Activated CD4-positive, alpha-beta T cell treated with anti-CD3 and anti-CD28 coated beads, Interleukin-2, amount 10 ng/mL, durations not matched to agents 7 days and 5 days (primary cell): Measurements from ENCODE around the gene RNF2. TPM values are rescaled to one million over a fixed set of nuclear protein-coding genes. Genes with fewer than 3 reads are reported as not detected.

Experiments used
- CTCF ChIA-PET: fragments of 350-600 bp; sonication (Branson Sonifier 250); formaldehyde crosslinking; loops from one replicate; lab custom pipeline; 2021; ENCODE audit warnings: antibody characterized with exemption; lab: Charles Lee
- POLR2A ChIA-PET: fragments of 350-600 bp; sonication (Branson Sonifier 250); formaldehyde crosslinking; loops from one replicate; lab custom pipeline; 2021; ENCODE audit warnings: antibody characterized with exemption; lab: Charles Lee
- DNase-seq: peaks from one replicate; pipeline ENCODE4 v3.0.0-alpha.2; 2020
- H3K27ac Mint-ChIP-seq: one replicate; pipeline ENCODE4 v1.8.0; 2021; ENCODE audit warnings: mild to moderate bottlenecking, moderate library complexity, mixed read lengths
- H3K27me3 Mint-ChIP-seq: one replicate; pipeline ENCODE4 v1.8.0; 2021; ENCODE audit warnings: mixed read lengths
- H3K36me3 Mint-ChIP-seq: one replicate; pipeline ENCODE4 v1.8.0; 2021; ENCODE audit warnings: low read depth, mixed read lengths
- H3K4me1 Mint-ChIP-seq: one replicate; pipeline ENCODE4 v1.8.0; 2021; ENCODE audit warnings: mixed read lengths
- H3K4me3 Mint-ChIP-seq: one replicate; pipeline ENCODE4 v1.8.0; 2021; ENCODE audit warnings: mild to moderate bottlenecking, moderate library complexity, mixed read lengths
- H3K9me3 Mint-ChIP-seq: one replicate; pipeline ENCODE4 v1.8.0; 2021; ENCODE audit warnings: mixed read lengths
- total RNA-seq, 2 experiments: library from RNA; stranded (reverse); gene quantifications; one replicate each; pipeline ENCODE4 v1.2.3, GENCODE V29; 2021

RNF2 gene
- total RNA-seq, 2 experiments from 2014 or later: 17.0 to 20.2 TPM

- H3K4me3 Mint-ChIP-seq: no peak overlapping the region
- no peaks in the 10 kb centered on the region for H3K36me3 Mint-ChIP-seq
- H3K4me1 Mint-ChIP-seq: no peaks in the 10 kb centered on the region
- no peak for DNase-seq
- POLR2A ChIA-PET: no interaction called here
- H3K9me3 Mint-ChIP-seq: no peaks in the 10 kb centered on the region
- CTCF ChIA-PET: interaction anchor here (0.6 to 0.8 kb wide), 3 partner anchors 9 to 1596 kb away, joined by 3 to 4 read pairs (median 4); no protein-coding TSS in a partner anchor
- H3K27ac Mint-ChIP-seq: no peak overlapping the region
- H3K27me3 Mint-ChIP-seq: peaks cover 17% of the 10 kb centered on the region
Measured at GRCh38 chr1:185035258-185035657, 10.1 kb upstream of the RNF2 start.

- Mint-ChIP-seq H3K36me3 (no peaks in the 10 kb centered on the region), H3K27ac (no peak overlapping the region), H3K4me3 (no peak overlapping the region), H3K9me3 (no peaks in the 10 kb centered on the region), H3K4me1 (no peaks in the 10 kb centered on the region), H3K27me3 (peaks cover 16% of the 10 kb centered on the region)
- ChIA-PET CTCF (no interaction called here), POLR2A (interaction anchor here (0.8 kb wide), 1 partner anchor 131 kb away, joined by 3 read pairs; no protein-coding TSS in a partner anchor)
- no peak for DNase-seq
Measured at GRCh38 chr1:185038813-185039376, 6.5 kb upstream of the RNF2 start.

DNA sequence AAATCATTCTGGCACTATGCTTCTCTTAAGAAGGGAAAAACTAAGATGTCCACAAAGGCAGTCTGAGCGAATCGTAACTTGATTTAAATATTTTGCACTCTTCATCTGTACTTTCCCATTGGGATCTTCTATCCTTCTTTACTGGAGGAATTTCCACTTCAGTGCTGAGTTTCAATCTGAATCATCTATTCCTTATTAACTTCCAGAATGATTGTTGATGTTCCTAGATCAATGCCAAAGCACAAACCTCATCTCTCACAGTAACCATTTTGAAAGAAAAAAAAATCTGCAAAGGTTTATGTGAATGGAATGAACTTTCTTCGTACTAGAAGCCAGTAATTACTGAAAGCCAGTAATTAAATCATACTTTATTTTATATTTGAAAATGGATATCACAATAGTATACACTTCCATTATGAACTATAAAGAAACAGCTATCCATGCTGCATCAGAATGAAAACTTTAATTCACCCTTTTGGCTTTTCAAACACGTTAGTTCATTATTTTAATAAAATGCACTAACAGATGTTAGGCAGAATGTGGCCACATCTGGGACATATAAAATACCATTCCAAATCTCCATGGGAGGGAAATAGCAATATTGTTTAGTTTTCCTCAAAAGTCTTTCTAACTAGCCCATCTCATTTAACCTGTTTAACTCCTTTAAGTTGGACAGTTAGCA lies 5.5 kb upstream of the RNF2 start:
- Mint-ChIP-seq H3K9me3 (no peaks in the 10 kb centered on the region), H3K27ac (no peak overlapping the region), H3K4me1 (peaks cover 8% of the 10 kb centered on the region), H3K4me3 (no peak overlapping the region), H3K36me3 (no peaks in the 10 kb centered on the region), H3K27me3 (peaks cover 13% of the 10 kb centered on the region)
- POLR2A ChIA-PET: no interaction called here
- CTCF ChIA-PET: interaction anchor here (0.9 to 1.6 kb wide), 2 partner anchors 12 to 13 kb away, joined by 3 to 4 read pairs; no protein-coding TSS in a partner anchor
- DNase-seq: no peak

GRCh38 chr1:185040408-185040735 lies 5.0 kb upstream of the RNF2 start:
- peaks cover 11% of the 10 kb centered on the region for H3K27me3 Mint-ChIP-seq

GRCh38 chr1:185041742-185042141 lies 3.6 kb upstream of the RNF2 start:
- Mint-ChIP-seq H3K27me3 (peaks cover 5% of the 10 kb centered on the region), H3K36me3 (no peaks in the 10 kb centered on the region), H3K27ac (no peak overlapping the region), H3K4me3 (no peak overlapping the region), H3K9me3 (no peaks in the 10 kb centered on the region), H3K4me1 (peaks cover 16% of the 10 kb centered on the region)
- DNase-seq: no peak
- POLR2A ChIA-PET: no interaction called here
- CTCF ChIA-PET: interaction anchor here (1.1 to 1.3 kb wide), 2 partner anchors 41 to 69 kb away, joined by 3 to 5 read pairs; no protein-coding TSS in a partner anchor

More at GRCh38 chr1:185040408-185040735, 5.0 kb upstream of the RNF2 start:
- POLR2A ChIA-PET: no interaction called here
- DNase-seq: no peak
- peaks cover 9% of the 10 kb centered on the region for H3K4me1 Mint-ChIP-seq
- H3K4me3 Mint-ChIP-seq: no peak overlapping the region
- H3K9me3 Mint-ChIP-seq: no peaks in the 10 kb centered on the region
- CTCF ChIA-PET: interaction anchor here (0.8 to 1.6 kb wide), 3 partner anchors 10 to 13 kb away, joined by 3 to 4 read pairs (median 4); no protein-coding TSS in a partner anchor
- no peaks in the 10 kb centered on the region for H3K36me3 Mint-ChIP-seq
- no peak overlapping the region for H3K27ac Mint-ChIP-seq

DNA sequence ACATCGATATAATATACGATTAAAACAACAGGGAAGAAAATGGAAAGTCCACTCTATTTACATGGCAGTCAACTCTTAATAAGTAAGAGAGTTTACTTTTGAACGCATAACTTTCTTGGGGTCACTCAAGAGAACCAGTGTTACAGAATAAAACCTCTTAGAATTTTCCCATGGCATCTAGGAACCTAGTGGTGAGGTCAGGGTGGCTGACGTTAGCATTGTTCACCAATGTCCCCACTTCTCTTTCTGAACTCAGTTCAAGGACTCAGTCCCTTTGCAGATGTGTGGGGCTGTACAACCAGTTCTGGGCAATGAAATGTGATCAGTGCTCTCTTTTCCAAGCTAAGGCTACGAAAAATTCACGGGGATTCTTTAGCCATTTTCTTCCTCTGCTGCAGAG lies 2.6 kb upstream of the RNF2 start:
- Mint-ChIP-seq H3K9me3 (no peaks in the 10 kb centered on the region), H3K27me3 (peaks cover 5% of the 10 kb centered on the region), H3K36me3 (no peaks in the 10 kb centered on the region), H3K27ac (no peak overlapping the region), H3K4me1 (peaks cover 25% of the 10 kb centered on the region), H3K4me3 (no peak overlapping the region)
- ChIA-PET CTCF (interaction anchor here (1.1 kb wide), 1 partner anchor 40 kb away, joined by 3 read pairs; no protein-coding TSS in a partner anchor), POLR2A (interaction anchor here (0.6 kb wide), 1 partner anchor 14 kb away, joined by 5 read pairs; no protein-coding TSS in a partner anchor)
- no peak for DNase-seq

- Mint-ChIP-seq H3K4me3 (peak overlapping the region; percentile 79), H3K9me3 (no peaks in the 10 kb centered on the region), H3K36me3 (peaks cover 4% of the 10 kb centered on the region), H3K27ac (peak overlapping the region; percentile 88), H3K4me1 (peaks cover 33% of the 10 kb centered on the region), H3K27me3 (peaks cover 5% of the 10 kb centered on the region)
- DNase-seq: no peak
- ChIA-PET POLR2A (no interaction called here), CTCF (interaction anchor here (1.1 to 1.3 kb wide), 2 partner anchors 9 to 12 kb away, joined by 3 to 4 read pairs; no protein-coding TSS in a partner anchor)
Measured at GRCh38 chr1:185044387-185044786, 971 bp upstream of the RNF2 start.

DNA sequence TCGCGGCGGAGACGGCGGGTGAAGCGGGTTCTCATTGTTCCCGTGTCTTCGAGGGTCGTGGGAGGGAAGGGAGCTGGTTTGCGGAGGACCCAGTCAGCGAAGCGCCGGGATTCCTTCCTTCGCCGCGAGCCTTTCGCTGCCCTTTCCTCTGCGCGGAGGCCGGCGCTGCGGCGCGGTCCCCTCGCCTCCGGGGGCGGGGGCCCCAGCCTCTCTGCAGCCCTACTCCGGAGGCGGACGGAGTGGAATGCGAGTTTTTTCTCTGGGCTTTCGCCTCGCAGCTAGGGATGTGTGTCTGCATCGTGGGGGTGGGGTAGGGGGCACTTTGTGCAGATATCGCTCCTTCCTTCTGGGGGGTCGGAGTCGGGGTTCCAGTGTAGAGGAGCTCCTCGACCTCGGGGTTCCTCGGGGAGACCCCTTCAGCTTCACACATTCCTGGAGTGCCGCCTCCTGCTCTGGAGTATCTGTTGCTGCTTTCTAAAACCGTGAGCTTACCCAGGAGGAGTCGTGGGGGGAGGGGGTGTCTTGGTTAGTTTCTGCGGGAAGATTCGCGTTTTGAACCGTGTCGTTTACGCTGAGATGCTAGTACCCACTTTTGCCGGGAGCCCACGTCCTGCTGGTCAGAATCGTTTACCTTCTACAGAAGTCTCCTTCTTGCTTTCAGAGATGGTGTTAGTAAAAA lies 595 bp downstream of the RNF2 start:
- peak overlapping the region; percentile 84 for H3K27ac Mint-ChIP-seq
- ChIA-PET POLR2A (interaction anchor here (0.6 kb wide), 2 partner anchors 173 to 294 kb away, joined by 3 to 4 read pairs; no protein-coding TSS in a partner anchor), CTCF (interaction anchor here (0.7 to 1.8 kb wide), 4 partner anchors 15 to 335 kb away, joined by 3 to 4 read pairs (median 4); no protein-coding TSS in a partner anchor)
- H3K36me3 Mint-ChIP-seq: peaks cover 4% of the 10 kb centered on the region
- peaks cover 5% of the 10 kb centered on the region for H3K27me3 Mint-ChIP-seq
- no peaks in the 10 kb centered on the region for H3K9me3 Mint-ChIP-seq
- peaks cover 33% of the 10 kb centered on the region for H3K4me1 Mint-ChIP-seq
- DNase-seq: peak; percentile 13
- H3K4me3 Mint-ChIP-seq: peak overlapping the region; percentile 79

DNA sequence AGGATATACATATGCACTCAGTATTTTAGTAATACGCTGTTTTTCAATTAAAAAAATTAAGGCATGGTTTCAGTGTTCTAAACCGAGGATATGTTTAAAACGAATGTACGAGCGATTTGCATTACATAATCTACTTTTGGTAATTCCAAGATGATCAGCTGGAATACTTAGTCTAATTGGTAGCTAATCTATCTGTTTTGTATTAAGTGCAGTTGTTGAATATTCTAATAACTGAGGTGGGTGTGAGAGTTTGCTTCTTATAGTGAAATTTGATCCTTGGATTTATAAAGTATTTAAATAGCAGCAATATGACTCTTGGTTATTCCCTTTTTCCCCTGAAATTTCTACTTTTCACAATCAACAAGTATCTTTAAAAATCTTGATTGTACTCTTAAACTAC lies 1.3 kb downstream of the RNF2 start:
- H3K4me3 Mint-ChIP-seq: peak overlapping the region; percentile 79
- peaks cover 8% of the 10 kb centered on the region for H3K36me3 Mint-ChIP-seq
- no peaks in the 10 kb centered on the region for H3K9me3 Mint-ChIP-seq
- ChIA-PET POLR2A (no interaction called here), CTCF (interaction anchor here (1.8 kb wide), 1 partner anchor 15 kb away, joined by 4 read pairs; no protein-coding TSS in a partner anchor)
- peaks cover 5% of the 10 kb centered on the region for H3K27me3 Mint-ChIP-seq
- DNase-seq: no peak
- peaks cover 33% of the 10 kb centered on the region for H3K4me1 Mint-ChIP-seq
- peak overlapping the region; percentile 84 for H3K27ac Mint-ChIP-seq

- CTCF ChIA-PET: interaction anchor here (0.6 to 0.8 kb wide), 6 partner anchors 9 to 939 kb away, joined by 3 to 7 read pairs (median 4); no protein-coding TSS in a partner anchor
- no peak overlapping the region for H3K27ac Mint-ChIP-seq
- no peak overlapping the region for H3K4me3 Mint-ChIP-seq
- peaks cover 10% of the 10 kb centered on the region for H3K36me3 Mint-ChIP-seq
- H3K4me1 Mint-ChIP-seq: peaks cover 30% of the 10 kb centered on the region
- no peaks in the 10 kb centered on the region for H3K27me3 Mint-ChIP-seq
- POLR2A ChIA-PET: no interaction called here
- DNase-seq: no peak
- H3K9me3 Mint-ChIP-seq: no peaks in the 10 kb centered on the region
Measured at GRCh38 chr1:185049670-185050069, 4.3 kb downstream of the RNF2 start.

GRCh38 chr1:185050823-185051451 lies 5.6 kb downstream of the RNF2 start:
- Mint-ChIP-seq H3K36me3 (peaks cover 14% of the 10 kb centered on the region), H3K9me3 (no peaks in the 10 kb centered on the region), H3K27ac (no peak overlapping the region), H3K4me3 (no peak overlapping the region), H3K27me3 (no peaks in the 10 kb centered on the region), H3K4me1 (peaks cover 29% of the 10 kb centered on the region)
- CTCF ChIA-PET: interaction anchor here (0.9 kb wide), 1 partner anchor 10 kb away, joined by 4 read pairs; no protein-coding TSS in a partner anchor
- POLR2A ChIA-PET: no interaction called here
- DNase-seq: no peak

- peaks cover 16% of the 10 kb centered on the region for H3K36me3 Mint-ChIP-seq
- no peak for DNase-seq
- CTCF ChIA-PET: interaction anchor here (0.8 kb wide), 1 partner anchor 13 kb away, joined by 3 read pairs; no protein-coding TSS in a partner anchor
Measured at GRCh38 chr1:185053204-185053603, 7.8 kb downstream of the RNF2 start.

More at GRCh38 chr1:185053204-185053603, 7.8 kb downstream of the RNF2 start:
- H3K27me3 Mint-ChIP-seq: no peaks in the 10 kb centered on the region
- POLR2A ChIA-PET: interaction anchor here (0.6 kb wide), 2 partner anchors 19 to 108 kb away, joined by 3 to 5 read pairs; no protein-coding TSS in a partner anchor
- no peak overlapping the region for H3K4me3 Mint-ChIP-seq
- peaks cover 9% of the 10 kb centered on the region for H3K4me1 Mint-ChIP-seq
- no peak overlapping the region for H3K27ac Mint-ChIP-seq
- peaks cover 3% of the 10 kb centered on the region for H3K9me3 Mint-ChIP-seq
